ENCODE results near the gene CXADR. TPM values are rescaled to one million over a fixed set of nuclear protein-coding genes. Genes with fewer than 3 reads are reported as not detected.
"Not testable (repeated sequence)": the region's sequence is repeated elsewhere in the genome, so short reads cannot be mapped to it uniquely, and the experiment has no call there.

Gene CXADR
- total RNA-seq, 1 donor from 2014 or later = not detected

- POLR2A ChIA-PET = no interaction called here
- intact Hi-C loops (cut with micrococcal nuclease) = no loop called here
Observed at GRCh38 chr21:17519208-17519738, 6.4 kb downstream of the CXADR start.

DNA sequence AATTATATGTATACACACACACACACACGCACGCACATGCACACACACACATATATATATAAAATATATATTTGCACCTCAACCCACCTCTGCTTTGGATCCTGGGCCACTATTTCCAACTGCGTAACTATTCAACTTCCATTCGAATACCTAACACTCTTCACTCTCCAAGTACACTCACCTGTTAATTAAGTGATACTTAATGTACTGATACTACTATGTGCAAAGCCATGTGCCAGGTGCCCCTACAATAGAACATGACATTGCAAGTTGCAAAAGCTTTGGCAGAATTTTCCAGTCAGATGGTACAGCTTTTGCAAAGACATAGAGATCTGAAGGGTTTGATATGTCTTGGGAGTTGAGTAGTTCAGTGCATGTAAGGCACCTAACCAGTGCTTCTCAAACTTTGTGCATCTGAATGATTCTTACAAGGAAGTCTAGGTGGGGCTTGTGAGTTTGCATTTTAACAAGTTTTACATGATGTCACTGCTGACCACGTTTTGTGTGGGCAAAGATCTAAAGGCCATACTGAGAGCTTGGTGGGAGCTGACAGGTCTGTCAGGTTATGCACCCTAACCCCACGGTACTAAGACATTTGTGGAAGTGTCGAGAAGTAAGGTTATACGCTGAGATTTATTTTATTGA is 7.2 kb downstream of the CXADR start:
- POLR2A ChIA-PET = no interaction called here
- Mint-ChIP-seq H3K4me1 (no peaks in the 10 kb centered on the region), H3K9me3 (no peaks in the 10 kb centered on the region), H3K27ac (no peak overlapping the region), H3K27me3 (peaks cover 25% of the 10 kb centered on the region), H3K36me3 (ENCODE audit: low read depth) (no peaks in the 10 kb centered on the region), H3K4me3 (no peak overlapping the region)
- CTCF ChIA-PET = no interaction called here
- TF ChIP-seq CTCF (IDR thresholded peaks at IDR 0.05) = no peak
- intact Hi-C loops (cut with micrococcal nuclease) = no loop called here
- no peak for DNase-seq
- no peak for ATAC-seq (ENCODE audit: low read depth)

More at GRCh38 chr21:17519208-17519738, 6.4 kb downstream of the CXADR start:
- Mint-ChIP-seq H3K9me3 (no peaks in the 10 kb centered on the region), H3K4me1 (peaks cover 2% of the 10 kb centered on the region), H3K27me3 (peaks cover 31% of the 10 kb centered on the region), H3K36me3 (ENCODE audit: low read depth) (no peaks in the 10 kb centered on the region), H3K27ac (no peak overlapping the region), H3K4me3 (no peak overlapping the region)
- DNase-seq = no peak
- CTCF ChIA-PET = no interaction called here
- TF ChIP-seq CTCF (IDR thresholded peaks at IDR 0.05) = no peak
- ATAC-seq (ENCODE audit: low read depth) = no peak

DNA sequence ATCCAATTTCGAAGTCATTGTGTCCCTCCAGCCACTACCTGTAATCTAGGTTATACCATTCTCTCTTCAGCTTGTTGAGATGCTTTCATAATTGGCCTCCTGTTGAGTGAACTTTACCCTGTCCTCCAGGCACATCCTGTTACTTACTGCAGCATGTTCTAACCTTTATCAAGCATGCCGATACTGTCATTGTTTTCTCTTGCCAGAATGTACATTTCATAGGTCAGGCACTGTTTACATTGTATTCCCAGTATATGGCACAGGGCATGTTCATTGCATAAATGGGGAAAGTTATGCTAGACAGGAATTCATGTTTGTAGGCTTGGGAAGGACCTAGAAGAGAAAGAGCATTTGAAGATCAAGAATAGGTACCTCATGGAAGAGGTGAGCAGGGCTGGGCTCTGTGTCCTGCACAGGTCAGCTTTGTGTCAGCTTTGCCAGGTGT is 10.2 kb downstream of the CXADR start:
- no peak overlapping the region for H3K4me3 Mint-ChIP-seq
- no peak overlapping the region for H3K27ac Mint-ChIP-seq
- ChIA-PET CTCF (no interaction called here), POLR2A (no interaction called here)
- H3K27me3 Mint-ChIP-seq = peaks cover 7% of the 10 kb centered on the region
- no peaks in the 10 kb centered on the region for H3K4me1 Mint-ChIP-seq
- TF ChIP-seq CTCF (IDR thresholded peaks at IDR 0.05) = no peak
- intact Hi-C loops (cut with micrococcal nuclease) = no loop called here
- H3K36me3 Mint-ChIP-seq (ENCODE audit: low read depth) = no peaks in the 10 kb centered on the region
- ATAC-seq (ENCODE audit: low read depth) (no peak), DNase-seq (no peak)
- no peaks in the 10 kb centered on the region for H3K9me3 Mint-ChIP-seq

DNA sequence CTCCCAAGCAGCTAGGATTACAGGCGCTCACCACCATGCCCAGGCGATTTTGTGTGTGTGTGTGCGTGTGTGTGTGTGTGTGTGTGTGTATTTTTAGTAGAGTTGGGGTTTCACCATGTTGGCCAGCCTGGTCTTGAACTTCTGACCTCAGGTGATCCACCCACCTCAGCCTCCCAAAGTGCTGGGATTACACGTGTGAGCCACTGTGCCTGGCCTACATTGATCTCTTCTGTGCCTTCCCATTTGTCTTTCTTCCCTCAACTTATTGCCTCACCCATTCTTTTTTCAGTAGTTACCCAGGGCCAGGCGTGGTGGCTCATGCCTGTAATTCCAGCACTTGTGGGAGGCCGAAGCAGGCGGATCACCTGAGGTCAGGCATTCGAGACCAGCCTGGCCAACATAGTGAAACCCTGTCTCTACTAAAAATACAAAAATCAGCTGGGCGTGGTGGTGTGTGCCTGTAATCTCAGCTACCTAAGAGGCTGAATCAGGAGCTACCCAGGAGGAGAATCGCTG is 11.2 kb downstream of the CXADR start:
- H3K27me3 Mint-ChIP-seq; POLR2A ChIA-PET; ATAC-seq (ENCODE audit: low read depth); intact Hi-C loops (cut with micrococcal nuclease); CTCF ChIA-PET; H3K4me1 Mint-ChIP-seq; H3K36me3 Mint-ChIP-seq (ENCODE audit: low read depth); H3K27ac Mint-ChIP-seq; DNase-seq; H3K4me3 Mint-ChIP-seq; H3K9me3 Mint-ChIP-seq: not testable (repeated sequence)

DNA sequence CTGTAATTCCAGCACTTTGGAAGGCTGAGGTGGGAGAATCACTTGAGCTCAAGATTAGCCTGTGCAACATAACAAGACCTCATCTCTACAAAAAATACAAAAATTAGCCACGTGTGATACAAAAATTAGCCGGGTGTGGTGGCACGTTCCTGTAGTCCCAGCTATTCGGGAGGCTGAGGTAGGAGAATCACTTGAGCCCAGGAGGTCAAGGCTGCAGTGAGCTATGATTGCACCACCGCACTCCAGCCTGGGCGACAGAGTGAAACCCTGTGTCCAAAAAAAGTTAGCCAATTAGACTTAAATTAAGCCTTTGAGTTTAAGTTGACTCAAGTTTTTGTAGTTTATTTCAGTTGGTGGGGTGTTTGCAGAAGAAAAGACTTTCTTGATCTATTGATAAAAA is 11.8 kb downstream of the CXADR start:
- H3K9me3 Mint-ChIP-seq = peaks cover 3% of the 10 kb centered on the region
- POLR2A ChIA-PET = no interaction called here
- intact Hi-C loops (cut with micrococcal nuclease) = no loop called here
- ATAC-seq (ENCODE audit: low read depth) (no peak), DNase-seq (no peak)
- H3K36me3 Mint-ChIP-seq (ENCODE audit: low read depth) = no peaks in the 10 kb centered on the region
- H3K4me1 Mint-ChIP-seq = no peaks in the 10 kb centered on the region
- H3K27ac Mint-ChIP-seq = no peak overlapping the region
- no peak for TF ChIP-seq CTCF (IDR thresholded peaks at IDR 0.05)
- CTCF ChIA-PET = no interaction called here
- peaks cover 5% of the 10 kb centered on the region for H3K27me3 Mint-ChIP-seq
- no peak overlapping the region for H3K4me3 Mint-ChIP-seq
